T-helper 1 cell treated with Interleukin-12 subunit alpha and Interleukin-12 subunit beta and Interleukin-4 antibody, amounts not matched to agents 30 μg/mL and 1 μg/mL, for 36 hours (primary cell): ENCODE results near the gene FXYD5.

Source experiments
- H3K27ac Mint-ChIP-seq: one replicate; pipeline ENCODE4 v1.8.0; 2021; ENCODE audit warnings: mild to moderate bottlenecking, mixed read lengths
- H3K27me3 Mint-ChIP-seq: one replicate; pipeline ENCODE4 v1.8.0; 2021; ENCODE audit warnings: low read depth, mixed read lengths
- H3K36me3 Mint-ChIP-seq: one replicate; pipeline ENCODE4 v1.8.0; 2021; ENCODE audit warnings: low read depth, mixed read lengths
- H3K4me1 Mint-ChIP-seq: one replicate; pipeline ENCODE4 v1.8.0; 2021; ENCODE audit warnings: low read depth, mixed read lengths
- H3K4me3 Mint-ChIP-seq: one replicate; pipeline ENCODE4 v1.8.0; 2021; ENCODE audit warnings: mild to moderate bottlenecking, moderate library complexity, mixed read lengths
- H3K9me3 Mint-ChIP-seq: one replicate; pipeline ENCODE4 v1.8.0; 2021; ENCODE audit warnings: mixed read lengths

Gene FXYD5

GRCh38 chr19:35211545-35212230, 57.2 kb downstream of the FXYD5 start:
- Mint-ChIP-seq H3K27ac (peak overlapping the region; percentile 98), H3K4me3 (peak overlapping the region; percentile 67), H3K4me1 (peaks cover 66% of the 10 kb centered on the region), H3K9me3 (peaks cover 7% of the 10 kb centered on the region), H3K36me3 (peaks cover 5% of the 10 kb centered on the region), H3K27me3 (no peaks in the 10 kb centered on the region)

- peak overlapping the region; percentile 98 for H3K27ac Mint-ChIP-seq
- peaks cover 66% of the 10 kb centered on the region for H3K4me1 Mint-ChIP-seq
- peak overlapping the region; percentile 67 for H3K4me3 Mint-ChIP-seq
- H3K27me3 Mint-ChIP-seq, result no peaks in the 10 kb centered on the region
- peaks cover 7% of the 10 kb centered on the region for H3K36me3 Mint-ChIP-seq
- H3K9me3 Mint-ChIP-seq, result peaks cover 7% of the 10 kb centered on the region
These were observed 57.7 kb downstream of the FXYD5 start for GRCh38 chr19:35212241-35212640.

GRCh38 chr19:35213663-35214632, 59.4 kb downstream of the FXYD5 start:
- no peak overlapping the region for H3K4me3 Mint-ChIP-seq
- peaks cover 7% of the 10 kb centered on the region for H3K36me3 Mint-ChIP-seq
- H3K4me1 Mint-ChIP-seq, result peaks cover 54% of the 10 kb centered on the region
- no peaks in the 10 kb centered on the region for H3K27me3 Mint-ChIP-seq
- H3K9me3 Mint-ChIP-seq, result no peaks in the 10 kb centered on the region
- peak overlapping the region; percentile 98 for H3K27ac Mint-ChIP-seq

- peaks cover 5% of the 10 kb centered on the region for H3K9me3 Mint-ChIP-seq
- peaks cover 8% of the 10 kb centered on the region for H3K36me3 Mint-ChIP-seq
- no peaks in the 10 kb centered on the region for H3K27me3 Mint-ChIP-seq
- no peak overlapping the region for H3K4me3 Mint-ChIP-seq
- peak overlapping the region; percentile 46 for H3K27ac Mint-ChIP-seq
- peaks cover 49% of the 10 kb centered on the region for H3K4me1 Mint-ChIP-seq
These were observed 60.4 kb downstream of the FXYD5 start for GRCh38 chr19:35214766-35215422.

GRCh38 chr19:35216016-35216832, 61.7 kb downstream of the FXYD5 start:
- peaks cover 43% of the 10 kb centered on the region for H3K4me1 Mint-ChIP-seq
- H3K27ac Mint-ChIP-seq, result no peak overlapping the region
- peaks cover 5% of the 10 kb centered on the region for H3K9me3 Mint-ChIP-seq
- no peak overlapping the region for H3K4me3 Mint-ChIP-seq
- no peaks in the 10 kb centered on the region for H3K27me3 Mint-ChIP-seq
- peaks cover 8% of the 10 kb centered on the region for H3K36me3 Mint-ChIP-seq

GRCh38 chr19:35216833-35217648, 62.5 kb downstream of the FXYD5 start:
- peaks cover 36% of the 10 kb centered on the region for H3K4me1 Mint-ChIP-seq
- no peak overlapping the region for H3K4me3 Mint-ChIP-seq
- no peaks in the 10 kb centered on the region for H3K27me3 Mint-ChIP-seq
- H3K36me3 Mint-ChIP-seq, result peaks cover 6% of the 10 kb centered on the region
- H3K9me3 Mint-ChIP-seq, result peaks cover 5% of the 10 kb centered on the region
- H3K27ac Mint-ChIP-seq, result peak overlapping the region; percentile 41

- Mint-ChIP-seq H3K4me3 (no peak overlapping the region), H3K9me3 (peaks cover 5% of the 10 kb centered on the region), H3K27me3 (no peaks in the 10 kb centered on the region), H3K4me1 (peaks cover 30% of the 10 kb centered on the region), H3K36me3 (peaks cover 6% of the 10 kb centered on the region), H3K27ac (no peak overlapping the region)
These were observed 63.1 kb downstream of the FXYD5 start for GRCh38 chr19:35217649-35217990.

- Mint-ChIP-seq H3K27me3 (no peaks in the 10 kb centered on the region), H3K36me3 (peaks cover 6% of the 10 kb centered on the region), H3K4me3 (no peak overlapping the region), H3K9me3 (peaks cover 5% of the 10 kb centered on the region), H3K27ac (no peak overlapping the region), H3K4me1 (peaks cover 23% of the 10 kb centered on the region)
These were observed 64.5 kb downstream of the FXYD5 start for GRCh38 chr19:35219008-35219407.
